GM18868 (cell line): Measurements from ENCODE around the gene EIF3K.
A peak's percentile ranks its signal among the peaks of the same experiment; 100 is the strongest.
"Not testable (repeated sequence)": the region's sequence is repeated elsewhere in the genome, so short reads cannot be mapped to it uniquely, and the experiment has no call there.

ENCODE experiments used
- ATAC-seq: cut with Tn5 transposase; IDR thresholded peaks from one replicate; pipeline ENCODE4 v1.9.1; 2021; ENCODE audit warnings: mild to moderate bottlenecking, moderate library complexity; ENCODE audit not compliant: unreplicated experiment

EIF3K gene

GRCh38 chr19:38617764-38618589, 1.0 kb upstream of the EIF3K start, which contains the start of gene MAP4K1:
Gene MAP4K1 (minus strand): TSS chr19:38617953. CDS start chr19:38617895, 58 bp downstream.
- ATAC-seq = peak; percentile 71

- no peak for ATAC-seq
Observed at GRCh38 chr19:38619361-38620174, 580 bp downstream of the EIF3K start.

GRCh38 chr19:38624822-38625221, 5.8 kb downstream of the EIF3K start:
- ATAC-seq = no peak

GRCh38 chr19:38626401-38626800, 7.4 kb downstream of the EIF3K start:
- no peak for ATAC-seq

GRCh38 chr19:38629568-38629967, 10.6 kb downstream of the EIF3K start:
- ATAC-seq = no peak

GRCh38 chr19:38631301-38631700, 12.3 kb downstream of the EIF3K start:
- not testable (repeated sequence) for ATAC-seq

- not testable (repeated sequence) for ATAC-seq
Observed at GRCh38 chr19:38631811-38632475, 13.0 kb downstream of the EIF3K start.

- no peak for ATAC-seq
Observed at GRCh38 chr19:38632476-38633213, 13.7 kb downstream of the EIF3K start.

- no peak for ATAC-seq
Observed at GRCh38 chr19:38634757-38635482, 15.9 kb downstream of the EIF3K start.

- no peak for ATAC-seq
Observed at GRCh38 chr19:38635483-38636399, 16.8 kb downstream of the EIF3K start.

GRCh38 chr19:38638461-38638860, 19.5 kb downstream of the EIF3K start:
- no peak for ATAC-seq

GRCh38 chr19:38639679-38640078, 20.7 kb downstream of the EIF3K start:
- no peak for ATAC-seq

GRCh38 chr19:38640368-38640767, 21.4 kb downstream of the EIF3K start:
- no peak for ATAC-seq

- ATAC-seq = no peak
Observed at GRCh38 chr19:38642176-38642575, 23.2 kb downstream of the EIF3K start.

- ATAC-seq = no peak
Observed at GRCh38 chr19:38644719-38645118, 25.7 kb downstream of the EIF3K start.

- ATAC-seq = peak; percentile 80
Observed at GRCh38 chr19:38647368-38647965, 28.5 kb downstream of the EIF3K start, which contains the start of gene ACTN4. Gene ACTN4 (plus strand): TSS chr19:38647649. CDS start chr19:38647746, 97 bp downstream.

GRCh38 chr19:38647966-38648768, 29.2 kb downstream of the EIF3K start:
- no peak for ATAC-seq
